ENCODE data around the gene ST7. TPM values are rescaled to one million over a fixed set of nuclear protein-coding genes. Genes with fewer than 3 reads are reported as not detected.

ST7 gene
- total and polyA plus RNA-seq, 5 donors from 2014 or later = 7.3 to 15.5 (median 9.9) TPM

DNA sequence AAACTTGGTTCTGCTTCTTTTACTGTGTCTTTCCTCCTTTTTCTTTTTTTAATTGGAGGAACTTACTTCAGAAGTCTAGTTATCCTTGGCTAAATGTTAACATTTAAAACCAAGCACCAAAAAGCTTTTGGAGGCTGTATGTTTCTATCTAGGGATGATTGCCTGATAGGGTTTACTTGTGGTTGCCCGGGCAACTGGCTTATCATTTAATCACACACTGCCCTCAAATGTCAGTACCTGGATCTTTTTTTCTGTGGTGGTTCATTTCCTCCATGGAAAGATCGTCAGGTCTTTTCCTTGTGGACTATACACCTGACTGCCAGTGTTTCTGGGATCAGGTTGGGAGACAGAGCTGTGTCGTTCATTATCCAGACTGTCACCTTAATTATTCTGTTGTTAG is 196.4 kb downstream of the ST7 start:
- peaks cover 0 to 2% (median 0%) of the 10 kb centered on the region in 4 donors for H3K4me1 Mint-ChIP-seq
- H3K4me3 ChIP-seq (ENCODE audit: low read depth, low read length) = no peak overlapping the region
- H3K36me3 Mint-ChIP-seq = no peaks in the 10 kb centered on the region
- no peak for ATAC-seq (ENCODE audit: low read depth in 2 of 2)
- no peaks in the 10 kb centered on the region for H3K9me3 ChIP-seq (ENCODE audit: control insufficient read depth in 2 of 2, low read length in 2 of 2)
- no peaks in the 10 kb centered on the region for H3K9me3 Mint-ChIP-seq
- H3K4me3 Mint-ChIP-seq = no peak overlapping the region
- no peaks in the 10 kb centered on the region for H3K27me3 ChIP-seq (ENCODE audit: control insufficient read depth, insufficient read depth, low read length)
- no peak for DNase-seq
- H3K27ac Mint-ChIP-seq = no peak overlapping the region
- H3K27me3 Mint-ChIP-seq = no peaks in the 10 kb centered on the region
- H3K36me3 ChIP-seq (ENCODE audit: control insufficient read depth, insufficient read depth, low read length) = no peaks in the 10 kb centered on the region
- H3K4me1 ChIP-seq (ENCODE audit: control insufficient read depth, insufficient read depth, low read length, poor library complexity, severe bottlenecking) = no peaks in the 10 kb centered on the region
- H3K27ac ChIP-seq (ENCODE audit: insufficient read depth, low read length, poor library complexity, severe bottlenecking) = no peak overlapping the region

DNA sequence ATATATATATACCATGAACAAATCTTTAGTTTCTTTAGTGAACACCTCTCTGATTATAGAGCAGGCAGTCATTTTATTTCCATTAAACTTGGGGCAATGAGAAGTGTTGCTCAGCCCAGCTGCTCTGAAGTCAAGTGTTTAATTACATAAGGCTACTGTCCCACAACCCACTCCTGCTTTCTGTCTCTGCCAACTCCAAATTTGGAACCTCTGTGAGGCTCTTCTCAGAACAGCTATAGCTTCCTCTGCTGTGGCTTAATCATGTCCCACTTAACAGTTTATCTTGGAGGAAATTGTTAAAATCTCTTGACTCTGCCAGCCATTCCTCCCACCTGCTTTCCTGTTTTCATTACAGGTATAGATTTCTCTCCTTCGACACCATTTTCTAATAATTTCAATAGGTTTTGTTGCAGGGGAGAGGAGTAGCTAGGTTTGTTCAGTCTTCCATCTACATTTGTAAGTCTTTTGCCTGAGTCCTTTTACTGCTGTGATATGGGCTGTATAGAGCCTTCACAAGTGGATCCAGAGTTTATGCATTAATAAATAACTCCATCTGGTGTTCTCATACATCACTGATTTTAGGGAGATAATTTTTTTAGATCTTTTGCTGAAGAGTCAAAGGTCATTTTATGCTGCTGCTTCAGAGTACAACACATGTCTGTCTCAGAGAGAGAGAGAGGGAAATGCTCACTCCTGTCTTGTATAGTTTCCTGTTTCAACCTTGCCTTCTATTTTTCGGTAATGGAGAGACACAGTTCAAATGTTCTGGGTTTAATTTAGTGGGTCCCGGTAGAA is 199.1 kb downstream of the ST7 start:
- Mint-ChIP-seq H3K9me3 (no peaks in the 10 kb centered on the region), H3K27me3 (no peaks in the 10 kb centered on the region), H3K4me1 (no peaks in the 10 kb centered on the region), H3K4me3 (no peak overlapping the region), H3K27ac (no peak overlapping the region), H3K36me3 (no peaks in the 10 kb centered on the region)
- DNase-seq = no peak
- Histone ChIP-seq H3K9me3 (ENCODE audit: control insufficient read depth in 2 of 2, low read length in 2 of 2) (no peaks in the 10 kb centered on the region), H3K27ac (ENCODE audit: insufficient read depth, low read length, poor library complexity, severe bottlenecking) (no peak overlapping the region), H3K4me3 (ENCODE audit: low read depth, low read length) (no peak overlapping the region), H3K36me3 (ENCODE audit: control insufficient read depth, insufficient read depth, low read length) (no peaks in the 10 kb centered on the region), H3K4me1 (ENCODE audit: control insufficient read depth, insufficient read depth, low read length, poor library complexity, severe bottlenecking) (no peaks in the 10 kb centered on the region), H3K27me3 (ENCODE audit: control insufficient read depth, insufficient read depth, low read length) (no peaks in the 10 kb centered on the region)
- ATAC-seq (ENCODE audit: low read depth in 2 of 2) = no peak

DNA sequence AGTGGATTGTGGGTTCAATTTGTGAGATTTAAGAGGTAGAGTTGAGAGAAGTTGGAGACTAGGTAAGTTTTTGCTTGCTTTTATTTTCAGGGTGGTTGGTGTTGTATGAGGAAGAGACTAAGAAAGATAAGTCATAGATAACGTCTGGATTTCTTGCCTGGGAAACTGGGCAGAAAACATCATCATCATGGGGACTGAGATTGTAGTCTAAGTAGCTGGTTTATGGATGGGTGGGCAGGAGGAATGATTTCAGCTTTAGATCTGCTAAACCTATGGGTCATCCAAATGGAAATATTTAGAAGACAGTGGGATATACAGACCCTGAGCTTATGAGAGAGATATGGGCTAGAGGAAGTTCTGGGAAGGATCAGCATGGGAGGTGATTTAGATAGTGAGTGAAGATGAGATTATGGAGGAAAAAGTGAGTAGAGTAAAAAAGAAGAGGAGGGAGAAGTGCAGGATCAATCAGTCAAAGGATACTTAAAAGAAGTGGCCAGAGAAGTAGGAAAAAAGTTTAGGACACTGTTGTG is 199.8 kb downstream of the ST7 start:
- Mint-ChIP-seq H3K27me3 (no peaks in the 10 kb centered on the region), H3K36me3 (no peaks in the 10 kb centered on the region), H3K9me3 (no peaks in the 10 kb centered on the region), H3K27ac (no peak overlapping the region), H3K4me1 (no peaks in the 10 kb centered on the region), H3K4me3 (no peak overlapping the region)
- Histone ChIP-seq H3K27me3 (ENCODE audit: control insufficient read depth, insufficient read depth, low read length) (no peaks in the 10 kb centered on the region), H3K4me1 (ENCODE audit: control insufficient read depth, insufficient read depth, low read length, poor library complexity, severe bottlenecking) (no peaks in the 10 kb centered on the region), H3K36me3 (ENCODE audit: control insufficient read depth, insufficient read depth, low read length) (no peaks in the 10 kb centered on the region), H3K27ac (ENCODE audit: insufficient read depth, low read length, poor library complexity, severe bottlenecking) (no peak overlapping the region), H3K9me3 (ENCODE audit: control insufficient read depth in 2 of 2, low read length in 2 of 2) (no peaks in the 10 kb centered on the region), H3K4me3 (ENCODE audit: low read depth, low read length) (no peak overlapping the region)
- no peak for DNase-seq
- ATAC-seq (ENCODE audit: low read depth in 2 of 2) = no peak

DNA sequence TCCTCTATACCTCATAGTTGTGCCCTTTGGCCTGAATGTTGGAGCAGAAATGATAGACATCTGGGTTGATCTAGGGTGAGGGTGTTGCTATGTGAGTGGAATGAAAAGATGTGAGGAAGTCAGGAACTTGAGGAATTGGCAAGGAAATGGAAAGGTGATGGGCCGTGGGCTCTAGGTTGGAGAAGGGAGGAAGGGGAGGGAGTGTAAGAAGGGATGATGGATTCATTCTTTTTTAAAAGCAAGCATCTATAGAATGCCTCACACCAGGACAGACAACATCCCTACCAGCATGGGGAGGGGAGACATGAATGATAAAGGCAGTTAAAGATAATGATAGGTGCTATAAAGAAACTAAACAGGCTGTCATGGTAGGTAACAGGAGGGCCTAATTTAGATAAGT is 201.4 kb downstream of the ST7 start:
- H3K27me3 ChIP-seq (ENCODE audit: control insufficient read depth, insufficient read depth, low read length) = no peaks in the 10 kb centered on the region
- DNase-seq = no peak
- no peaks in the 10 kb centered on the region for H3K36me3 ChIP-seq (ENCODE audit: control insufficient read depth, insufficient read depth, low read length)
- no peaks in the 10 kb centered on the region for H3K27me3 Mint-ChIP-seq
- H3K9me3 Mint-ChIP-seq = no peaks in the 10 kb centered on the region
- ATAC-seq (ENCODE audit: low read depth in 2 of 2) = no peak
- H3K4me1 Mint-ChIP-seq = no peaks in the 10 kb centered on the region
- no peaks in the 10 kb centered on the region for H3K9me3 ChIP-seq (ENCODE audit: control insufficient read depth in 2 of 2, low read length in 2 of 2)
- no peak overlapping the region for H3K27ac ChIP-seq (ENCODE audit: insufficient read depth, low read length, poor library complexity, severe bottlenecking)
- H3K36me3 Mint-ChIP-seq = no peaks in the 10 kb centered on the region
- no peak overlapping the region for H3K27ac Mint-ChIP-seq
- no peaks in the 10 kb centered on the region for H3K4me1 ChIP-seq (ENCODE audit: control insufficient read depth, insufficient read depth, low read length, poor library complexity, severe bottlenecking)
- no peak overlapping the region for H3K4me3 Mint-ChIP-seq
- H3K4me3 ChIP-seq (ENCODE audit: low read depth, low read length) = no peak overlapping the region

DNA sequence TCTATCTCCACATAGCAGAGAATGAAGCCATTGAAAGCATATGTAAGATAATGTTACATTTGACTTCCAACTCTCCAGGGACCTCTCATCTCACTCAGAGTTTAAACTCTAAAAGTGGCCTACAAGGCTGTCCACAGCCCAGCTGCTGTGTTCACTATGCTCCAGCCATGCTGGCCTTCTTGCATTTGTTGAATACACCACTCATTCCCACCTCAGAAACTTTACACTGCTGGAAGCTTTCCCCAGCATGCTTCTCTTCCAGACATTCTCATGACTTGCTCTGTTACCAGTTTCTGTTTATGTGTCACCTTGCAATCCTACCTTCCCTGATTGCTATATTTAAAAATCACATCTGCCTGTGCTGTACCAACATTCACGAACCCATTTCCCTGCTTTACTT is 202.4 kb downstream of the ST7 start:
- no peak overlapping the region for H3K27ac ChIP-seq (ENCODE audit: insufficient read depth, low read length, poor library complexity, severe bottlenecking)
- no peaks in the 10 kb centered on the region for H3K27me3 Mint-ChIP-seq
- H3K36me3 ChIP-seq (ENCODE audit: control insufficient read depth, insufficient read depth, low read length) = no peaks in the 10 kb centered on the region
- H3K9me3 Mint-ChIP-seq = no peaks in the 10 kb centered on the region
- H3K4me3 Mint-ChIP-seq = no peak overlapping the region
- ATAC-seq (ENCODE audit: low read depth in 2 of 2) (no peak), DNase-seq (no peak)
- H3K36me3 Mint-ChIP-seq = no peaks in the 10 kb centered on the region
- no peaks in the 10 kb centered on the region for H3K27me3 ChIP-seq (ENCODE audit: control insufficient read depth, insufficient read depth, low read length)
- no peaks in the 10 kb centered on the region for H3K4me1 ChIP-seq (ENCODE audit: control insufficient read depth, insufficient read depth, low read length, poor library complexity, severe bottlenecking)
- no peak overlapping the region for H3K4me3 ChIP-seq (ENCODE audit: low read depth, low read length)
- H3K4me1 Mint-ChIP-seq = no peaks in the 10 kb centered on the region
- H3K9me3 ChIP-seq (ENCODE audit: control insufficient read depth in 2 of 2, low read length in 2 of 2) = no peaks in the 10 kb centered on the region
- H3K27ac Mint-ChIP-seq = no peak overlapping the region

DNA sequence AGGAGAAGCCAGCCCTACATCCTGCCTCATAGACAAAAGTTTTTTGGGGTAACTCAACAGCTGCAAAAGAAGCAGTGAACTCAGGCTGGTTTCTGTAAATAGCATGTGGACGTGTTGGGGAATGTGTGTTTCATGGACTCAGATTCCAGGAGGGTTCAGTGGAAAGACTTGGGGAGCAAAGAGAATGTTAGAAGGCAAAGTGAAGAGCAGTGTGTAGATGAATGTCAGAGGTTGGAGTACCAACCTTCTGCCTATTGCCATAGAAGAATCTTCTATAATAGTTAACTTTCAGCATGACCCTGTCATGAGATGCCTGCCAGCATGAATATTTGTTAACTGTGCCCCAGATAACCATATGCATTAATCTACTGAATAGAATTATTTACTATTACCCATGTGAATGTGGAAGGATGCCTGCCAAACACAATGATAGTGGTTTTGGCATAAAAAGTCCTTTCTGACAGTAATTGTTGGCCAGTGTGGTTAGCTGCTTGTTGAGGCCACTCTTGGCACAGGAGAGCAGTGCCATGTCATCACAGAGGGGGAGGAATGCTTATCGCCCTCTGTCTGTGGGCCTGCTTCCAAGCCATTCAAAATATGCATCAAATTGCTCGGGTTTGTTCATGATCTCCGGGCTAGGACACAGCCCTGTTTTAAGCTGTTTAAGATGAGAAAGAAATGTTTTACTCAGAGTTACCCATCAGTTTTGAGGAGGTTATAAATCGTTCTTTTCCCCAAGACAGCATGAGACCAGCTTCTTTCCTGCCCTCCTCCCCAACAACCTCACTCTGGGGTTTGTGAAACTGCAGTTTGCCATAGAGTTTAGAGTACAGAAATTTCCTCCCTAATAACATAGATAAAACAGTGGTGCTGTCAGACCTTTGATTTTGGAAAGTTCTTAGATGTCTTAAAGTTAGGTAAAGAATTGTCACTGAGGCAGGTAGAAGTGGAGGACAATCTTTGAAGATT is 204.2 kb downstream of the ST7 start:
- Histone ChIP-seq H3K27ac (ENCODE audit: insufficient read depth, low read length, poor library complexity, severe bottlenecking) (no peak overlapping the region), H3K4me3 (ENCODE audit: low read depth, low read length) (no peak overlapping the region), H3K4me1 (ENCODE audit: control insufficient read depth, insufficient read depth, low read length, poor library complexity, severe bottlenecking) (no peaks in the 10 kb centered on the region), H3K36me3 (ENCODE audit: control insufficient read depth, insufficient read depth, low read length) (no peaks in the 10 kb centered on the region), H3K27me3 (ENCODE audit: control insufficient read depth, insufficient read depth, low read length) (no peaks in the 10 kb centered on the region), H3K9me3 (ENCODE audit: control insufficient read depth in 2 of 2, low read length in 2 of 2) (no peaks in the 10 kb centered on the region)
- H3K4me3 Mint-ChIP-seq = no peak overlapping the region
- H3K27ac Mint-ChIP-seq = no peak overlapping the region
- no peak for ATAC-seq (ENCODE audit: low read depth in 2 of 2)
- no peaks in the 10 kb centered on the region for H3K4me1 Mint-ChIP-seq
- no peak for DNase-seq
- H3K9me3 Mint-ChIP-seq = no peaks in the 10 kb centered on the region
- H3K36me3 Mint-ChIP-seq = no peaks in the 10 kb centered on the region
- no peaks in the 10 kb centered on the region for H3K27me3 Mint-ChIP-seq

DNA sequence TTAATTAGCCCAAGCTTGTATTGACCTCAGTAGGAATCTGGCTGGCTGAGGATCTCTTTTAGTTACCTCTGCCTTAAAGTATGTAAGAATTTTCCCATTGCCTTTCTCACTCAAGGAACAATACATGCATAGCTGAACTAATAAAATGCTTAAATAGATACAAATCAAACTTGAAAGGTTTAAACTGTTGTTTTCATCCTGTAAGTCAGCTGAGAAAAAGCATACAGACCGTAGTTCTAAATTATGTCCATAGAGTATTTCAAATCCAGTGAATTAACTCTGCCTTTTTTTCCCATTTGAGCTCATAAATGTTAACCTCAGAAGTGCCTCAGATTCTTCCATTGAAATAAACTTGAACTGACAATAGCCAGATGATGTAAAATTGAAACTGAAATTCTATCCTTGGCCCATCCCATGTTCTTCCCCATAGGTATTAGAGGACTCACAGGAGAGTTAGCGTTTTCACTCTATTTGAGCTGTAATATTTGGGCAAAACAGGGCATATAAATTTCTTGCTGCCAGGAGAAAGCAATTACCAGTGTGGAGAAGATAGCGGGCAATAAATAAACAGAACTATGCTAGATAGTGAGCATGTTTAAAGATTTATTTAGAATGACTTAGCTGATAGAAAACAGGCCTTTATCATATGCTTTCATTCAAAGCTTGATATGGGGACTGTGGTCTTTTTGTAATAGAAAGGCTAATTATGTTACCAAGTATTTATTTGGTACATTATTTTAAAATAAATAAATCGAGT is 205.8 kb downstream of the ST7 start:
- Mint-ChIP-seq H3K4me3 (no peak overlapping the region), H3K36me3 (peaks cover 3% of the 10 kb centered on the region), H3K9me3 (no peaks in the 10 kb centered on the region), H3K27me3 (no peaks in the 10 kb centered on the region), H3K27ac (no peak overlapping the region), H3K4me1 (no peaks in the 10 kb centered on the region)
- no peaks in the 10 kb centered on the region for H3K27me3 ChIP-seq (ENCODE audit: control insufficient read depth, insufficient read depth, low read length)
- ATAC-seq (ENCODE audit: low read depth in 2 of 2) (no peak), DNase-seq (no peak)
- H3K9me3 ChIP-seq (ENCODE audit: control insufficient read depth in 2 of 2, low read length in 2 of 2) = no peaks in the 10 kb centered on the region
- no peak overlapping the region for H3K27ac ChIP-seq (ENCODE audit: insufficient read depth, low read length, poor library complexity, severe bottlenecking)
- no peak overlapping the region for H3K4me3 ChIP-seq (ENCODE audit: low read depth, low read length)
- no peaks in the 10 kb centered on the region for H3K36me3 ChIP-seq (ENCODE audit: control insufficient read depth, insufficient read depth, low read length)
- H3K4me1 ChIP-seq (ENCODE audit: control insufficient read depth, insufficient read depth, low read length, poor library complexity, severe bottlenecking) = no peaks in the 10 kb centered on the region

Data from CD4-positive, CD25-positive, alpha-beta regulatory T cell (primary cell).